Esophagus squamous epithelium (tissue), 5 donors: ENCODE measurements around the gene FAM124A. TPM values are rescaled to one million over a fixed set of nuclear protein-coding genes. Genes with fewer than 3 reads are reported as not detected.
A peak's percentile ranks its signal among the peaks of the same experiment; 100 is the strongest.

Experiments used
- DNase-seq: peaks from one replicate; lab custom pipeline; 2025; lab: John Stamatoyannopoulos, UW
- H3K27ac ChIP-seq, 4 donors: fragments of 200-600 bp; sonication (generic); one replicate each; pipeline ENCODE4 v1.5.1; 2016 to 2019; ENCODE audit warnings: mild to moderate bottlenecking in 1 of 4
- H3K27me3 ChIP-seq, 4 donors: fragments of 200-600 bp; sonication (generic); 1 replicate in 3 of 4; 2 replicates in 1 of 4; pipeline versions ENCODE4 v1.5.1 to v1.6.0; 2017 to 2021; ENCODE audit warnings: antibody characterized with exemption in 1 of 4
- H3K36me3 ChIP-seq, 3 donors: fragments of 200-600 bp; sonication (generic); one replicate each; pipeline ENCODE4 v1.5.1; 2016 to 2019
- H3K4me1 ChIP-seq, 3 donors: fragments of 200-600 bp; sonication (generic); one replicate each; pipeline ENCODE4 v1.5.1; 2017 to 2019
- H3K4me3 ChIP-seq, 4 donors: fragments of 200-600 bp; sonication (generic); 1 replicate in 3 of 4; 2 replicates in 1 of 4; pipeline ENCODE4 v1.5.1; 2016 to 2019; ENCODE audit warnings: mild to moderate bottlenecking in 2 of 4, moderate library complexity in 1 of 4
- H3K9me3 ChIP-seq, 3 donors: fragments of 200-600 bp; sonication (generic); one replicate each; pipeline ENCODE4 v1.5.1; 2016 to 2019
- POLR2A ChIP-seq, 4 donors: fragments of 450-650 bp; IDR thresholded peaks; one replicate each; pipeline ENCODE4 v1.6.1; 2017; ENCODE audit warnings: antibody characterized with exemption in 4 of 4, mild to moderate bottlenecking in 4 of 4, moderate library complexity in 3 of 4
- WGBS, 2 donors: methylation state at CpG; one replicate each; pipeline ENCODE4 v1.1.5; 2018; 5-methylcytosine and 5-hydroxymethylcytosine counted together
- intact Hi-C: fragments of 100-400 bp; cut with DNase I; formaldehyde crosslinking; loops from one replicate; pipeline ENCODE4 v1.15.0; 2022
- total RNA-seq, 4 donors: library from RNA; depleted of rRNA; stranded (reverse); fragments of >200 nt; gene quantifications; one replicate each; pipeline ENCODE4 v1.1.0, GENCODE V29; 2016
- TF ChIP-seq, protein P1 (sequence below), 6 experiments: fragments of 450-650 bp in 4 of 6; fragments of 200-600 bp in 2 of 6; sonication (generic) in 2 of 6; IDR thresholded peaks; one replicate each; pipeline ENCODE4 v1.5.1; 2016 to 2019; ENCODE audit warnings: antibody characterized with exemption in 6 of 6, mild to moderate bottlenecking in 4 of 6, moderate library complexity in 4 of 6
- donor health status: DM: yes; HTN: yes; CAD: no.

The FAM124A gene
- total RNA-seq, 4 donors from 2014 or later: 0.45 to 2.5 (median 1.3) TPM

- WGBS, 2 donors: 21 to 23% methylated on average over 21 to 22 of the region's 34 CpGs
- Histone ChIP-seq H3K4me1 (peaks cover 0 to 25% (median 6%) of the 10 kb centered on the region in 3 donors), H3K4me3 (peak overlapping the region; percentile 45 to 95 (median 65)), H3K27ac (peak overlapping the region; percentile 20 to 81 (median 60)), H3K36me3 (no peaks in the 10 kb centered on the region), H3K9me3 (no peaks in the 10 kb centered on the region), H3K27me3 (peaks cover 0 to 58% (median 0%) of the 10 kb centered on the region in 4 donors)
- no peak for TF ChIP-seq POLR2A (IDR thresholded peaks at IDR 0.05)
- TF ChIP-seq, protein P1, sequence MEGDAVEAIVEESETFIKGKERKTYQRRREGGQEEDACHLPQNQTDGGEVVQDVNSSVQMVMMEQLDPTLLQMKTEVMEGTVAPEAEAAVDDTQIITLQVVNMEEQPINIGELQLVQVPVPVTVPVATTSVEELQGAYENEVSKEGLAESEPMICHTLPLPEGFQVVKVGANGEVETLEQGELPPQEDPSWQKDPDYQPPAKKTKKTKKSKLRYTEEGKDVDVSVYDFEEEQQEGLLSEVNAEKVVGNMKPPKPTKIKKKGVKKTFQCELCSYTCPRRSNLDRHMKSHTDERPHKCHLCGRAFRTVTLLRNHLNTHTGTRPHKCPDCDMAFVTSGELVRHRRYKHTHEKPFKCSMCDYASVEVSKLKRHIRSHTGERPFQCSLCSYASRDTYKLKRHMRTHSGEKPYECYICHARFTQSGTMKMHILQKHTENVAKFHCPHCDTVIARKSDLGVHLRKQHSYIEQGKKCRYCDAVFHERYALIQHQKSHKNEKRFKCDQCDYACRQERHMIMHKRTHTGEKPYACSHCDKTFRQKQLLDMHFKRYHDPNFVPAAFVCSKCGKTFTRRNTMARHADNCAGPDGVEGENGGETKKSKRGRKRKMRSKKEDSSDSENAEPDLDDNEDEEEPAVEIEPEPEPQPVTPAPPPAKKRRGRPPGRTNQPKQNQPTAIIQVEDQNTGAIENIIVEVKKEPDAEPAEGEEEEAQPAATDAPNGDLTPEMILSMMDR (IDR thresholded peaks at IDR 0.05): no peak
- DNase-seq: no peak
- intact Hi-C loops: no loop called here
Observed at GRCh38 chr13:51222686-51223559, 725 bp downstream of the FAM124A start.

- no peak for DNase-seq
- Histone ChIP-seq H3K4me1 (peaks cover 0 to 25% (median 6%) of the 10 kb centered on the region in 3 donors), H3K27ac (peak overlapping the region in 2 of 4 donors; percentile 18 to 20), H3K4me3 (peak overlapping the region in 3 of 4 donors; percentile 45 to 95 (median 73)), H3K36me3 (no peaks in the 10 kb centered on the region), H3K9me3 (no peaks in the 10 kb centered on the region), H3K27me3 (peaks cover 0 to 58% (median 0%) of the 10 kb centered on the region in 4 donors)
- intact Hi-C loops: no loop called here
- WGBS, 2 donors: 71 to 82% methylated on average over 12 to 13 of the region's 13 CpGs
- no peak for TF ChIP-seq POLR2A (IDR thresholded peaks at IDR 0.05)
- TF ChIP-seq, protein P1 (IDR thresholded peaks at IDR 0.05): no peak
Observed at GRCh38 chr13:51223560-51224270, 1.5 kb downstream of the FAM124A start.

- DNase-seq: no peak
- no peaks in the 10 kb centered on the region for H3K36me3 ChIP-seq
- peaks cover 0 to 58% (median 0%) of the 10 kb centered on the region in 4 donors for H3K27me3 ChIP-seq
- no peak overlapping the region for H3K27ac ChIP-seq
- no peak for TF ChIP-seq POLR2A (IDR thresholded peaks at IDR 0.05)
- TF ChIP-seq, protein P1 (IDR thresholded peaks at IDR 0.05): no peak
- H3K9me3 ChIP-seq: no peaks in the 10 kb centered on the region
- H3K4me3 ChIP-seq: no peak overlapping the region
- peaks cover 0 to 31% (median 6%) of the 10 kb centered on the region in 3 donors for H3K4me1 ChIP-seq
- intact Hi-C loops: no loop called here
Observed at GRCh38 chr13:51225029-51225428, 2.8 kb downstream of the FAM124A start.

GRCh38 chr13:51227404-51227803 lies 5.2 kb downstream of the FAM124A start:
- DNase-seq: no peak
- 60 to 67% methylated on average over 1 of the region's 1 CpG for WGBS, 2 donors
- Histone ChIP-seq H3K9me3 (no peaks in the 10 kb centered on the region), H3K4me1 (peaks cover 0 to 34% (median 3%) of the 10 kb centered on the region in 3 donors), H3K27ac (no peak overlapping the region), H3K27me3 (peaks cover 0 to 37% (median 0%) of the 10 kb centered on the region in 4 donors), H3K36me3 (no peaks in the 10 kb centered on the region), H3K4me3 (no peak overlapping the region)
- TF ChIP-seq, protein P1 (IDR thresholded peaks at IDR 0.05): no peak
- no peak for TF ChIP-seq POLR2A (IDR thresholded peaks at IDR 0.05)
- intact Hi-C loops: no loop called here
